ENCODE results near the gene ZNF275.

The ZNF275 gene

DNA sequence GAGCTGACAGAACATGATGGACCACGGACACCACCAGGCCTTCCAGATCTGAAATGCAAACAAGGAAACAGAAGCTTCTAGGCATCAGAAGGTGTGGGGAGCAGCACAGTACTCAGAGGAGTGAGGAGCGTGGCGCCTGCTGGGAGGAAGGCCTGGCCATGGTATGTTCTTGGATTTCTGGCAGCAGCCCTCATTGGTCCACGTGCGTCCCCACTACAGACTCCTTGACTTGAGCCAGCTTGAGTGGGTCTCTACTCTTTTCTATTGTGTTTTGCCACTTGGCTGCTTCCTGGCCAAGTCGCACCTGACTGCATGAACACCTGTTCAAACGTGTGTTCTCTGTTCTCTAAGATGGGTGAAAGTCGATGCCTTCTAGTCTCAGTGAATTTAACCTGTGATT lies 18.0 kb downstream of the ZNF275 start:
- no peaks in the 10 kb centered on the region for H3K79me2 ChIP-seq (ENCODE audit: insufficient read depth, low read length)
- no peaks in the 10 kb centered on the region for H3K4me1 ChIP-seq (ENCODE audit: insufficient read depth, low read length, poor library complexity, severe bottlenecking)
- H3K9ac ChIP-seq (ENCODE audit: low read depth, low read length, poor library complexity, severe bottlenecking) = no peak overlapping the region
- no peaks in the 10 kb centered on the region for H3K27me3 ChIP-seq (ENCODE audit: insufficient read depth, low read length, poor library complexity, severe bottlenecking)
- H3K9me3 ChIP-seq (ENCODE audit: insufficient read depth, low read depth, low read length) = no peaks in the 10 kb centered on the region
- H3K36me3 ChIP-seq (ENCODE audit: insufficient read depth, low read length) = peaks cover 26% of the 10 kb centered on the region; the same call in 1 of the 2 replicates
- no peaks in the 10 kb centered on the region for H4K20me1 ChIP-seq (ENCODE audit: insufficient read depth, low read length, poor library complexity, severe bottlenecking)
- no peak overlapping the region for H3K4me2 ChIP-seq (ENCODE audit: low read depth, low read length, poor library complexity, severe bottlenecking)
- no peak overlapping the region for H3K4me3 ChIP-seq (ENCODE audit: low read length, poor library complexity, severe bottlenecking)
- H3K9me2 ChIP-seq (replicated peaks; ENCODE audit: low read depth, low read length) = no peaks in the 10 kb centered on the region
- no peaks in the 10 kb centered on the region for H3F3A ChIP-seq (ENCODE audit: low read depth)
- no peak for TF ChIP-seq EZH2phosphoT487 (IDR thresholded peaks at IDR 0.05; ENCODE audit: borderline replicate concordance)
- TF ChIP-seq, protein P1, sequence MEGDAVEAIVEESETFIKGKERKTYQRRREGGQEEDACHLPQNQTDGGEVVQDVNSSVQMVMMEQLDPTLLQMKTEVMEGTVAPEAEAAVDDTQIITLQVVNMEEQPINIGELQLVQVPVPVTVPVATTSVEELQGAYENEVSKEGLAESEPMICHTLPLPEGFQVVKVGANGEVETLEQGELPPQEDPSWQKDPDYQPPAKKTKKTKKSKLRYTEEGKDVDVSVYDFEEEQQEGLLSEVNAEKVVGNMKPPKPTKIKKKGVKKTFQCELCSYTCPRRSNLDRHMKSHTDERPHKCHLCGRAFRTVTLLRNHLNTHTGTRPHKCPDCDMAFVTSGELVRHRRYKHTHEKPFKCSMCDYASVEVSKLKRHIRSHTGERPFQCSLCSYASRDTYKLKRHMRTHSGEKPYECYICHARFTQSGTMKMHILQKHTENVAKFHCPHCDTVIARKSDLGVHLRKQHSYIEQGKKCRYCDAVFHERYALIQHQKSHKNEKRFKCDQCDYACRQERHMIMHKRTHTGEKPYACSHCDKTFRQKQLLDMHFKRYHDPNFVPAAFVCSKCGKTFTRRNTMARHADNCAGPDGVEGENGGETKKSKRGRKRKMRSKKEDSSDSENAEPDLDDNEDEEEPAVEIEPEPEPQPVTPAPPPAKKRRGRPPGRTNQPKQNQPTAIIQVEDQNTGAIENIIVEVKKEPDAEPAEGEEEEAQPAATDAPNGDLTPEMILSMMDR (conservative IDR thresholded peaks at IDR 0.05; ENCODE audit: low read length) = no peak
- no peak overlapping the region for H2AFZ ChIP-seq (ENCODE audit: low read length)

DNA sequence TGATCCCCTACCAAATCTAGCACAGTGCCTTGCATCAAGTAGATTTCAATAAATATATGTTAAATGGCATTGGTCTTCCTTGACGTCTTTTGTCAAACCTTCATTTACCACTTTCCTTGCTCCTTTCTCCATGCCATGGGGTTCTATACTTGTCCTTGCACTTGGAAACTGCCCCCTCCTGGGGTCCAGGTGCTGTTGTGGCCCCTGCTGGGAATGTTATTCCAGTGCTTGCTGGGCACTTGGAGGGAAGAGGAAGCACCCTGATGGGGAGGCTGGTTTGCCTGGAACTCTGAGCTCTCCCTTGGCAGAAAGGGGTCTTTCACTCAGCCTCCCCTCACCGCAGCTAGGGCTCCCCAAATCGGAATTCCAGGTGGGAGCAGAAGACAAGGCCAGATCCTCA lies 18.9 kb downstream of the ZNF275 start:
- H2AFZ ChIP-seq (ENCODE audit: low read length) = no peak overlapping the region
- no peaks in the 10 kb centered on the region for H3K9me2 ChIP-seq (replicated peaks; ENCODE audit: low read depth, low read length)
- H3K36me3 ChIP-seq (ENCODE audit: insufficient read depth, low read length) = peaks cover 19% of the 10 kb centered on the region; the same call in 1 of the 2 replicates
- H3K27me3 ChIP-seq (ENCODE audit: insufficient read depth, low read length, poor library complexity, severe bottlenecking) = no peaks in the 10 kb centered on the region
- H3K4me3 ChIP-seq (ENCODE audit: low read length, poor library complexity, severe bottlenecking) = no peak overlapping the region
- TF ChIP-seq, protein P1 (conservative IDR thresholded peaks at IDR 0.05; ENCODE audit: low read length) = no peak
- TF ChIP-seq EZH2phosphoT487 (IDR thresholded peaks at IDR 0.05; ENCODE audit: borderline replicate concordance) = no peak
- no peaks in the 10 kb centered on the region for H3K9me3 ChIP-seq (ENCODE audit: insufficient read depth, low read depth, low read length)
- H3K4me2 ChIP-seq (ENCODE audit: low read depth, low read length, poor library complexity, severe bottlenecking) = no peak overlapping the region
- H3K79me2 ChIP-seq (ENCODE audit: insufficient read depth, low read length) = no peaks in the 10 kb centered on the region
- no peaks in the 10 kb centered on the region for H3K4me1 ChIP-seq (ENCODE audit: insufficient read depth, low read length, poor library complexity, severe bottlenecking)
- no peak overlapping the region for H3K9ac ChIP-seq (ENCODE audit: low read depth, low read length, poor library complexity, severe bottlenecking)
- no peaks in the 10 kb centered on the region for H3F3A ChIP-seq (ENCODE audit: low read depth)
- no peaks in the 10 kb centered on the region for H4K20me1 ChIP-seq (ENCODE audit: insufficient read depth, low read length, poor library complexity, severe bottlenecking)

DNA sequence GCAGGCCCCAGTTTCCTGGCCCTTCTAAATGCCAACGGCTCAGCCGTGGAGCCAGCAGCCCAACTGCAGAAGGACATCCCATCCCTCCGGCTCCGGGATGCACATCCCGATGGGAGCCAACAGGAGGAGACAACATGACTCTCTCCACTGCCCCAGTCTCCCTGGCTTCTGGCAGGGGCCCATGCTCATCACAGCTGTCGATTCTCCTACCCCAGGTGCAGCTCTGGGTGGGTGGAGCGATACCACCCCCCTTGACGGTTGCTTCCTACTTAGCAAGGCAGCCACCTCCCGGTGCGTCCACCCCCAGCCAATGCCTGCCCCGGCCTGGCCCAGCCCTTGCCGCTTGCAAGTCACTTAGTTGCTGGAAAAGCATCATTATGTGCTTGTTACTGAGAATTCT lies 19.5 kb downstream of the ZNF275 start:
- Histone ChIP-seq H3F3A (ENCODE audit: low read depth) (no peaks in the 10 kb centered on the region), H3K4me2 (ENCODE audit: low read depth, low read length, poor library complexity, severe bottlenecking) (no peak overlapping the region), H3K9me2 (replicated peaks; ENCODE audit: low read depth, low read length) (no peaks in the 10 kb centered on the region), H3K27me3 (ENCODE audit: insufficient read depth, low read length, poor library complexity, severe bottlenecking) (no peaks in the 10 kb centered on the region), H3K36me3 (ENCODE audit: insufficient read depth, low read length) (peaks cover 14% of the 10 kb centered on the region; the same call in 1 of the 2 replicates), H3K79me2 (ENCODE audit: insufficient read depth, low read length) (no peaks in the 10 kb centered on the region), H2AFZ (ENCODE audit: low read length) (no peak overlapping the region), H4K20me1 (ENCODE audit: insufficient read depth, low read length, poor library complexity, severe bottlenecking) (no peaks in the 10 kb centered on the region), H3K4me3 (ENCODE audit: low read length, poor library complexity, severe bottlenecking) (no peak overlapping the region), H3K9ac (ENCODE audit: low read depth, low read length, poor library complexity, severe bottlenecking) (no peak overlapping the region), H3K9me3 (ENCODE audit: insufficient read depth, low read depth, low read length) (no peaks in the 10 kb centered on the region), H3K4me1 (ENCODE audit: insufficient read depth, low read length, poor library complexity, severe bottlenecking) (no peaks in the 10 kb centered on the region)
- no peak for TF ChIP-seq EZH2phosphoT487 (IDR thresholded peaks at IDR 0.05; ENCODE audit: borderline replicate concordance)
- TF ChIP-seq, protein P1 (conservative IDR thresholded peaks at IDR 0.05; ENCODE audit: low read length) = no peak

All from Loucy (cell line).